SK-N-MC (cell line): ENCODE results near the gene TEX261.

Experiments used
- EZH2 ChIP-seq: fragments of 200-600 bp; sonication (generic); IDR thresholded peaks from one replicate; pipeline ENCODE4 v1.6.1; 2017; ENCODE audit warnings: antibody characterized with exemption
- FOXP2 ChIP-seq: optimal IDR thresholded peaks from 2 replicates; pipeline ENCODE3; 2011; ENCODE audit warnings: mild to moderate bottlenecking, moderate library complexity; ENCODE audit not compliant: insufficient read depth; ENCODE audit errors: extremely low read length, control extremely low read depth
- POLR2AphosphoS5 ChIP-seq: IDR thresholded peaks from 2 replicates; pipeline ENCODE4 v1.6.1; 2012; ENCODE audit warnings: mild to moderate bottlenecking, low read depth, low read length, borderline replicate concordance

DNA sequence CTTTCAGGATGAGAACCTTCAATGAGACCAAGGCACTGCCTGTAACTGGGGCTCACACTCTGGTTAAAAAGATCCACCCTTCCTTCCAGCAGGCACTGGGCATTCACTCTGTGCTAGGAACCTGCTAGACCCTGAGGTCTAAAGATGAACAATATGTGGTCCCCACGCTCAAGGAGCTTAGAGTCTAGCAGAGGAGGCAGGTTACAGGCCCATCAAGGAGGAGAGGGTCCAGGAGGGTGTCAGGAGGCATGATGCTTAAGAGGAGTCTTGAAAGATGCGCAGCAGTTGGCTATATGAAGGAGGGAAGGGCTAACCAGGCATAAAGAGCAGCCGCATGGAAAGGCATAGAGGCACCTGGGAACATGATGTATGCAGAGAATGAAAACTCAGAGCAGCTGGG lies 11.7 kb downstream of the TEX261 start:
- TF ChIP-seq EZH2, result no peak
- TF ChIP-seq POLR2AphosphoS5, result no peak
- TF ChIP-seq FOXP2, result no peak
